ENCODE data around the gene DAO. TPM values are rescaled to one million over a fixed set of nuclear protein-coding genes. Genes with fewer than 3 reads are reported as not detected.
"Not testable (repeated sequence)": the region's sequence is repeated elsewhere in the genome, so short reads cannot be mapped to it uniquely, and the experiment has no call there.

Gene DAO
- total RNA-seq, 1 donor from 2014 or later = not detected

- intact Hi-C loops (cut with micrococcal nuclease) = no loop called here
- Mint-ChIP-seq H3K4me3 (ENCODE audit: low read depth) (no peak overlapping the region), H3K4me1 (ENCODE audit: low read depth) (peaks cover 51% of the 10 kb centered on the region), H3K27ac (peak overlapping the region; percentile 97), H3K36me3 (ENCODE audit: low read depth) (peaks cover 60% of the 10 kb centered on the region), H3K27me3 (ENCODE audit: low read depth) (no peaks in the 10 kb centered on the region), H3K9me3 (no peaks in the 10 kb centered on the region)
- no peak for DNase-seq (ENCODE audit: low spot score)
Measured at GRCh38 chr12:108839890-108840230, 40.0 kb upstream of the DAO start.

- intact Hi-C loops (cut with micrococcal nuclease) = no loop called here
- H3K4me3 Mint-ChIP-seq (ENCODE audit: low read depth) = no peak overlapping the region
- DNase-seq (ENCODE audit: low spot score) = no peak
- H3K9me3 Mint-ChIP-seq = no peaks in the 10 kb centered on the region
- H3K27ac Mint-ChIP-seq = peak overlapping the region; percentile 71
- no peaks in the 10 kb centered on the region for H3K27me3 Mint-ChIP-seq (ENCODE audit: low read depth)
- H3K36me3 Mint-ChIP-seq (ENCODE audit: low read depth) = peaks cover 54% of the 10 kb centered on the region
- peaks cover 47% of the 10 kb centered on the region for H3K4me1 Mint-ChIP-seq (ENCODE audit: low read depth)
Measured at GRCh38 chr12:108840605-108841332, 39.1 kb upstream of the DAO start.

- intact Hi-C loops (cut with micrococcal nuclease); H3K4me3 Mint-ChIP-seq (ENCODE audit: low read depth); H3K9me3 Mint-ChIP-seq; H3K27me3 Mint-ChIP-seq (ENCODE audit: low read depth); DNase-seq (ENCODE audit: low spot score): not testable (repeated sequence)
- peaks cover 58% of the 10 kb centered on the region for H3K36me3 Mint-ChIP-seq (ENCODE audit: low read depth)
- peak overlapping the region; percentile 46 for H3K27ac Mint-ChIP-seq
- peaks cover 41% of the 10 kb centered on the region for H3K4me1 Mint-ChIP-seq (ENCODE audit: low read depth)
Measured at GRCh38 chr12:108841825-108842224, 38.1 kb upstream of the DAO start.

- no peak for DNase-seq (ENCODE audit: low spot score)
- Mint-ChIP-seq H3K4me1 (ENCODE audit: low read depth) (peaks cover 39% of the 10 kb centered on the region), H3K9me3 (no peaks in the 10 kb centered on the region), H3K36me3 (ENCODE audit: low read depth) (peaks cover 59% of the 10 kb centered on the region), H3K27me3 (ENCODE audit: low read depth) (no peaks in the 10 kb centered on the region), H3K27ac (peak overlapping the region; percentile 16), H3K4me3 (ENCODE audit: low read depth) (no peak overlapping the region)
- intact Hi-C loops (cut with micrococcal nuclease) = no loop called here
Measured at GRCh38 chr12:108842361-108842760, 37.5 kb upstream of the DAO start.

- H3K27me3 Mint-ChIP-seq (ENCODE audit: low read depth) = no peaks in the 10 kb centered on the region
- no peak for DNase-seq (ENCODE audit: low spot score)
- no peaks in the 10 kb centered on the region for H3K9me3 Mint-ChIP-seq
- peaks cover 64% of the 10 kb centered on the region for H3K36me3 Mint-ChIP-seq (ENCODE audit: low read depth)
- intact Hi-C loops (cut with micrococcal nuclease) = no loop called here
- peaks cover 31% of the 10 kb centered on the region for H3K4me1 Mint-ChIP-seq (ENCODE audit: low read depth)
- no peak overlapping the region for H3K4me3 Mint-ChIP-seq (ENCODE audit: low read depth)
- H3K27ac Mint-ChIP-seq = no peak overlapping the region
Measured at GRCh38 chr12:108843187-108843586, 36.7 kb upstream of the DAO start.

- Mint-ChIP-seq H3K27me3 (ENCODE audit: low read depth) (no peaks in the 10 kb centered on the region), H3K4me1 (ENCODE audit: low read depth) (peaks cover 9% of the 10 kb centered on the region), H3K9me3 (no peaks in the 10 kb centered on the region), H3K27ac (no peak overlapping the region), H3K4me3 (ENCODE audit: low read depth) (no peak overlapping the region), H3K36me3 (ENCODE audit: low read depth) (peaks cover 57% of the 10 kb centered on the region)
- intact Hi-C loops (cut with micrococcal nuclease) = no loop called here
- no peak for DNase-seq (ENCODE audit: low spot score)
Measured at GRCh38 chr12:108845696-108846095, 34.2 kb upstream of the DAO start.

GRCh38 chr12:108846290-108846701, 33.6 kb upstream of the DAO start:
- Mint-ChIP-seq H3K27ac (no peak overlapping the region), H3K4me1 (ENCODE audit: low read depth) (peaks cover 5% of the 10 kb centered on the region)
- no peak for DNase-seq (ENCODE audit: low spot score)

GRCh38 chr12:108847705-108848104, 32.2 kb upstream of the DAO start:
- intact Hi-C loops (cut with micrococcal nuclease) = no loop called here
- no peak for DNase-seq (ENCODE audit: low spot score)
- Mint-ChIP-seq H3K4me1 (ENCODE audit: low read depth) (peaks cover 7% of the 10 kb centered on the region), H3K27ac (no peak overlapping the region), H3K27me3 (ENCODE audit: low read depth) (no peaks in the 10 kb centered on the region), H3K4me3 (ENCODE audit: low read depth) (no peak overlapping the region), H3K9me3 (no peaks in the 10 kb centered on the region), H3K36me3 (ENCODE audit: low read depth) (peaks cover 62% of the 10 kb centered on the region)

More at GRCh38 chr12:108846290-108846701, 33.6 kb upstream of the DAO start:
- H3K27me3 Mint-ChIP-seq (ENCODE audit: low read depth) = no peaks in the 10 kb centered on the region
- no peak overlapping the region for H3K4me3 Mint-ChIP-seq (ENCODE audit: low read depth)
- no peaks in the 10 kb centered on the region for H3K9me3 Mint-ChIP-seq
- intact Hi-C loops (cut with micrococcal nuclease) = no loop called here
- peaks cover 60% of the 10 kb centered on the region for H3K36me3 Mint-ChIP-seq (ENCODE audit: low read depth)

GRCh38 chr12:108849660-108850059, 30.2 kb upstream of the DAO start:
- Mint-ChIP-seq H3K4me1 (ENCODE audit: low read depth) (peaks cover 17% of the 10 kb centered on the region), H3K36me3 (ENCODE audit: low read depth) (peaks cover 63% of the 10 kb centered on the region), H3K4me3 (ENCODE audit: low read depth) (no peak overlapping the region), H3K27ac (no peak overlapping the region), H3K27me3 (ENCODE audit: low read depth) (no peaks in the 10 kb centered on the region), H3K9me3 (no peaks in the 10 kb centered on the region)
- intact Hi-C loops (cut with micrococcal nuclease) = loop anchor here (10.0 kb wide), 1 partner anchor 245 kb away; the partner anchor contains the start of genes ALKBH2 and UNG
- no peak for DNase-seq (ENCODE audit: low spot score)

- Mint-ChIP-seq H3K27ac (no peak overlapping the region), H3K9me3 (no peaks in the 10 kb centered on the region), H3K36me3 (ENCODE audit: low read depth) (peaks cover 71% of the 10 kb centered on the region), H3K4me1 (ENCODE audit: low read depth) (peaks cover 29% of the 10 kb centered on the region), H3K27me3 (ENCODE audit: low read depth) (no peaks in the 10 kb centered on the region), H3K4me3 (ENCODE audit: low read depth) (no peak overlapping the region)
- intact Hi-C loops (cut with micrococcal nuclease) = loop anchor here (10.0 kb wide), 1 partner anchor 244 kb away; the partner anchor contains the start of genes ALKBH2 and UNG
- no peak for DNase-seq (ENCODE audit: low spot score)
Measured at GRCh38 chr12:108850854-108851573, 28.9 kb upstream of the DAO start.

- Mint-ChIP-seq H3K27ac (no peak overlapping the region), H3K9me3 (no peaks in the 10 kb centered on the region), H3K36me3 (ENCODE audit: low read depth) (peaks cover 55% of the 10 kb centered on the region), H3K27me3 (ENCODE audit: low read depth) (no peaks in the 10 kb centered on the region), H3K4me3 (ENCODE audit: low read depth) (no peak overlapping the region), H3K4me1 (ENCODE audit: low read depth) (peaks cover 35% of the 10 kb centered on the region)
- intact Hi-C loops (cut with micrococcal nuclease) = loop anchor here (10.0 kb wide), 1 partner anchor 242 kb away; the partner anchor contains the start of genes ALKBH2 and UNG
- no peak for DNase-seq (ENCODE audit: low spot score)
Measured at GRCh38 chr12:108852674-108853309, 27.1 kb upstream of the DAO start.

GRCh38 chr12:108853426-108853825, 26.5 kb upstream of the DAO start:
- Mint-ChIP-seq H3K27me3 (ENCODE audit: low read depth) (no peaks in the 10 kb centered on the region), H3K4me1 (ENCODE audit: low read depth) (peaks cover 39% of the 10 kb centered on the region), H3K27ac (peak overlapping the region; percentile 38), H3K4me3 (ENCODE audit: low read depth) (no peak overlapping the region), H3K9me3 (no peaks in the 10 kb centered on the region), H3K36me3 (ENCODE audit: low read depth) (peaks cover 49% of the 10 kb centered on the region)
- no peak for DNase-seq (ENCODE audit: low spot score)
- intact Hi-C loops (cut with micrococcal nuclease) = loop anchor here (10.0 kb wide), 1 partner anchor 241 kb away; the partner anchor contains the start of genes ALKBH2 and UNG
